Measurements from ENCODE around the gene ABCA6.

ABCA6 gene

DNA sequence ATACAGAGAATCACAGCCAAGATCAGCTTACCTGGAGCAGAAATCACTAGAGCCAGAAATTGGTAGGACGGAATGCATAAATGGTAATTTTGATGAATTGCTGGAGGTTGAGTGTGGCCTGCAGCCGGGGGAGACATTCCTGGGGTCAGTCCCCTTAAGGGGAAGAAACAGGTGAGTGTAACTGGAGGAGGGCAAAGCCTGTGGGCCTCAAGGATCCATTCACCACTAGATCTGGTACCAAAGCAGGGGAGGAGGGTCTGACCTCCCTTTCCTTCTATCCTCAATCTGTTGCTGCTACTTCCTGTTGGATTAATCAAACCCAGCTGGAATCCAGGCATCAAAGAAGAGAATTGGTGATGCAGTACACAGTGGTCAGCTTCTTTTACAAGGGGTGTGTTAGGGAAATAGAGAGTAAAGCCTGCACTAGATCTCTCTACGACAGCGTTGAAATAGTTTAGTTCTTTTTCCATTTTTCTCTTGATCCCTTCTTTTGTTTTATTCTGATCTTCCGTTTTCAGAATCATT, 72.4 kb downstream of the ABCA6 start:
- no peak overlapping the region for H3K4me3 ChIP-seq (ENCODE audit: low read depth, low read length)
- ChIA-PET POLR2A (no interaction called here), CTCF (no interaction called here)
- DNase-seq (ENCODE audit: low read depth, low spot score): no peak
- TF ChIP-seq, protein P1, sequence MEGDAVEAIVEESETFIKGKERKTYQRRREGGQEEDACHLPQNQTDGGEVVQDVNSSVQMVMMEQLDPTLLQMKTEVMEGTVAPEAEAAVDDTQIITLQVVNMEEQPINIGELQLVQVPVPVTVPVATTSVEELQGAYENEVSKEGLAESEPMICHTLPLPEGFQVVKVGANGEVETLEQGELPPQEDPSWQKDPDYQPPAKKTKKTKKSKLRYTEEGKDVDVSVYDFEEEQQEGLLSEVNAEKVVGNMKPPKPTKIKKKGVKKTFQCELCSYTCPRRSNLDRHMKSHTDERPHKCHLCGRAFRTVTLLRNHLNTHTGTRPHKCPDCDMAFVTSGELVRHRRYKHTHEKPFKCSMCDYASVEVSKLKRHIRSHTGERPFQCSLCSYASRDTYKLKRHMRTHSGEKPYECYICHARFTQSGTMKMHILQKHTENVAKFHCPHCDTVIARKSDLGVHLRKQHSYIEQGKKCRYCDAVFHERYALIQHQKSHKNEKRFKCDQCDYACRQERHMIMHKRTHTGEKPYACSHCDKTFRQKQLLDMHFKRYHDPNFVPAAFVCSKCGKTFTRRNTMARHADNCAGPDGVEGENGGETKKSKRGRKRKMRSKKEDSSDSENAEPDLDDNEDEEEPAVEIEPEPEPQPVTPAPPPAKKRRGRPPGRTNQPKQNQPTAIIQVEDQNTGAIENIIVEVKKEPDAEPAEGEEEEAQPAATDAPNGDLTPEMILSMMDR (IDR thresholded peaks at IDR 0.05; ENCODE audit: insufficient read depth, low read length, missing control alignments): no peak

DNA sequence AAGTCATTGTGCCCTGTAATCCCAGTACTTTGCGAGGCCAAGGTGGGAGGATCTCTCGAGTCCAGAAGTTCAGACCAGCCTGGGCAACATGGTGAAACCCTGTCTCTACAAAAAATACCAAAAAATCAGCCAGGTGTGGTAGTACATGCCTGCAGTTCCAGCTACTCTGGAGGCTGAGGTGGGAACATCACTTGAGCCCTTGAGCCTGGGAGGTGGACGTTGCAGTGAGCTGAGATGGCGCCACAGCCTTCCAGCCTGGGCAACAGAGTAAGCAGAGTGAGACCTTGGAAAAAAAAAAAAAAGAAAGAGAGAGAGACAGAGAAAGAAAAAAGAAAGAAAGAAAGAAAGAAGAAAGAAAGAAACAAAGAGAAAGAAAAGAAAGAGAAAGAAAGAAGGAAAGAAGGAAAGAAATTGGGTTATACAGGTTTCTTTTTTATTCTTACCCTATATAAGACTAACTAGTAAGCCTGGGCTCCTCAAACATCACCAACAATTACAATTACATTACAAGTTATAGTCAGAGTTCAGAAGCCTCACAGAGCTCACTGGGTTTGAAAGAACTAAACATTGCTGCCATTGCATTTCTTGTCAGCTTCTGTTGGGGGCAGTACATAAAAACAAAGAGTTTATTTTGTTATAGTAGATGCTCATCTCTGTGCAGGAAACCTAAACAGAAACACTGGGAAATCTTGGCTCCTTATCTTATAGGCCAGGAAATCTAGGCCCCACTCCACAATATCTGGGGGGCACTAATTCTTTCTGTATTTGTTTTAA, 74.2 kb downstream of the ABCA6 start:
- POLR2A ChIA-PET: no interaction called here
- no peak for DNase-seq (ENCODE audit: low read depth, low spot score)
- no peak overlapping the region for H3K4me3 ChIP-seq (ENCODE audit: low read depth, low read length)
- TF ChIP-seq, protein P1 (IDR thresholded peaks at IDR 0.05; ENCODE audit: insufficient read depth, low read length, missing control alignments): no peak
- CTCF ChIA-PET: no interaction called here

DNA sequence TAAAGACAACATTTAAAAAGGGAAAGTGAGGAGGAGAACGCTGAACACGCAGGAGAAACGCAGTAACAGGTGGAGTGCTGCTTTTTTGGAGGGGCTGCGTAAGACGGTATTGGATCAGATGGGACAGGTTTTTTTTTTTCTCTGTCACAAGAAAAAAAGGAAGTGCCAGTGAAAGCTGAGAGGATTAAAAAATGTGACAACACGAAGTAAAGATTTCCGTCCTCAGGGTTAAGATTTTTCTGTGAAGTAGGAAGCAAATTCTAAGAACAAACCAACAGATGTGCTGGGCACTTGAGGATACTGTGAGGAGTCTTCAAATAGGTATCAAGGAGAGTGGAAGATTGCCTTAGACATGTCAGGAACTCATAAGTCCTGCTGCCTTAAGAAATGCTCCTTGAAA, 75.2 kb downstream of the ABCA6 start:
- TF ChIP-seq, protein P1 (IDR thresholded peaks at IDR 0.05; ENCODE audit: insufficient read depth, low read length, missing control alignments): no peak
- POLR2A ChIA-PET: no interaction called here
- CTCF ChIA-PET: no interaction called here
- no peak overlapping the region for H3K4me3 ChIP-seq (ENCODE audit: low read depth, low read length)
- no peak for DNase-seq (ENCODE audit: low read depth, low spot score)

DNA sequence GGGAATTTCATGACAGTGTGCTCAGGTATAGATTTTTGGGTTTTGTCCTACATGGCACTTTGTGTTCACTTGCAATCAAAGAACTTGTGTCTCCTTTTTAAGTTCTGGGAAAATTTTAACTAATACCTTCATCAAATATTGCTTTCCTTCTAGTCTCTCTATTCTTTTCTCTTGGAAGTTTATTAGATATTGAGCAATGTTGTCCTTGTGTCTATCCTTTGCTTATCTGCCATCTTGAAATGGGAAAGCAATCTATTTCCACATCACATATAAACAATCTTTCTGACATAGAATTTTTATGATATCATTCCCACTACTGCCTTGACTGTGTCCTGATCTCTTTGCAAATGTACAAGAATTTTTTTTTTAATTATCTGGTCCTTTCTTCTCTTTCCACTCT, 76.6 kb downstream of the ABCA6 start:
- TF ChIP-seq, protein P1 (IDR thresholded peaks at IDR 0.05; ENCODE audit: insufficient read depth, low read length, missing control alignments): no peak
- H3K4me3 ChIP-seq (ENCODE audit: low read depth, low read length): no peak overlapping the region
- ChIA-PET POLR2A (no interaction called here), CTCF (no interaction called here)
- no peak for DNase-seq (ENCODE audit: low read depth, low spot score)

DNA sequence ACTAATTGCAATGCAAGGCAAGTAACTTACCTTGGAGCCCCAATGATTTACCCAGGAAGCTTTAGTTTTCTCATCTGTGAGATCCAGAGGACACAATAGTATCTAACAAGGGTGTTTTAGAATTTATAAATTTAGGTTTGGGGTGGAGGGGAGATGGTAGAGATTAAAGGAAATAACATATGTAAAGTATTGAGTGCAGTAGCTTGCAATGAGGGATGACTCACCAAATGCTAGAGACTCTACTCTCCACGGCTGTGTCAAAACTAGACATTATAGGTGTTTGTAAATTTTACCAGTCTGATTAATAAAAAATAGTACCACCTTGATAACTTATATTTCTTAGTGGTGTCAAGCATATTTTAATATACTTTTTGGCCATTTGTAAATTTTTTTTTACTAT, 77.2 kb downstream of the ABCA6 start:
- TF ChIP-seq, protein P1 (IDR thresholded peaks at IDR 0.05; ENCODE audit: insufficient read depth, low read length, missing control alignments): no peak
- H3K4me3 ChIP-seq (ENCODE audit: low read depth, low read length): no peak overlapping the region
- POLR2A ChIA-PET: no interaction called here
- DNase-seq (ENCODE audit: low read depth, low spot score): no peak
- CTCF ChIA-PET: no interaction called here

DNA sequence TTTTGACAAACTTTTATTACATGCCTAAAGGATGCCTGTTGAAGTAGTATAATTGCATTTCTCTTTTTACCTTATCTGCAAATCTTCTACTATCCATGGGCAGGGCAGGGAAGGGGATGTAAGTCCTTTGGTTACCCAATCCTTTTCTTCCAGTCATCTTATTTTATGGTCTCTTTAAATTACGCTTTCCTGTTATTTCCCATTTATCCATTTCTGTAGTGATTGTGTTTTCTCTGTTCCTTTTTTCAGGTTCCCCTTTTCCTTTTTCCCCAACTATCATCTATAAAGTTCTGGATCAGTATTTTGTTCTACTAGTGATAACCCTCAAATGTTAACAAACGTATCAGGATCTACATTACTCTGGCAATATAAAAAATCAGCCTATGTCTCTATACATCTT, 77.7 kb downstream of the ABCA6 start:
- TF ChIP-seq, protein P1 (IDR thresholded peaks at IDR 0.05; ENCODE audit: insufficient read depth, low read length, missing control alignments): no peak
- no peak for DNase-seq (ENCODE audit: low read depth, low spot score)
- no peak overlapping the region for H3K4me3 ChIP-seq (ENCODE audit: low read depth, low read length)
- CTCF ChIA-PET: no interaction called here
- POLR2A ChIA-PET: no interaction called here
